Esophagus squamous epithelium (tissue), 5 donors: ENCODE data around the gene PDE6B. TPM values are rescaled to one million over a fixed set of nuclear protein-coding genes. Genes with fewer than 3 reads are reported as not detected.

Experiments used
- DNase-seq: peaks from one replicate; lab custom pipeline; 2025; lab: John Stamatoyannopoulos, UW
- H3K27ac ChIP-seq, 4 donors: fragments of 200-600 bp; sonication (generic); one replicate each; pipeline ENCODE4 v1.5.1; 2016 to 2019; ENCODE audit warnings: mild to moderate bottlenecking in 1 of 4
- H3K27me3 ChIP-seq, 4 donors: fragments of 200-600 bp; sonication (generic); 1 replicate in 3 of 4; 2 replicates in 1 of 4; pipeline versions ENCODE4 v1.5.1 to v1.6.0; 2017 to 2021; ENCODE audit warnings: antibody characterized with exemption in 1 of 4
- H3K36me3 ChIP-seq, 3 donors: fragments of 200-600 bp; sonication (generic); one replicate each; pipeline ENCODE4 v1.5.1; 2016 to 2019
- H3K4me1 ChIP-seq, 3 donors: fragments of 200-600 bp; sonication (generic); one replicate each; pipeline ENCODE4 v1.5.1; 2017 to 2019
- H3K4me3 ChIP-seq, 4 donors: fragments of 200-600 bp; sonication (generic); 1 replicate in 3 of 4; 2 replicates in 1 of 4; pipeline ENCODE4 v1.5.1; 2016 to 2019; ENCODE audit warnings: mild to moderate bottlenecking in 2 of 4, moderate library complexity in 1 of 4
- H3K9me3 ChIP-seq, 3 donors: fragments of 200-600 bp; sonication (generic); one replicate each; pipeline ENCODE4 v1.5.1; 2016 to 2019
- CTCF ChIP-seq, 6 experiments: fragments of 450-650 bp in 4 of 6; fragments of 200-600 bp in 2 of 6; sonication (generic) in 2 of 6; IDR thresholded peaks; one replicate each; pipeline ENCODE4 v1.5.1; 2016 to 2019; ENCODE audit warnings: antibody characterized with exemption in 6 of 6, mild to moderate bottlenecking in 4 of 6, moderate library complexity in 4 of 6
- POLR2A ChIP-seq, 4 donors: fragments of 450-650 bp; IDR thresholded peaks; one replicate each; pipeline ENCODE4 v1.6.1; 2017; ENCODE audit warnings: antibody characterized with exemption in 4 of 4, mild to moderate bottlenecking in 4 of 4, moderate library complexity in 3 of 4
- WGBS, 2 donors: methylation state at CpG; one replicate each; pipeline ENCODE4 v1.1.5; 2018; 5-methylcytosine and 5-hydroxymethylcytosine counted together
- intact Hi-C: fragments of 100-400 bp; cut with DNase I; formaldehyde crosslinking; loops from one replicate; pipeline ENCODE4 v1.15.0; 2022
- total RNA-seq, 4 donors: library from RNA; depleted of rRNA; stranded (reverse); fragments of >200 nt; gene quantifications; one replicate each; pipeline ENCODE4 v1.1.0, GENCODE V29; 2016
- donor health status: DM: yes; HTN: yes; CAD: no.

Gene PDE6B
- total RNA-seq, 4 donors from 2014 or later, result 0.19 to 4.4 (median 1.7) TPM

- Histone ChIP-seq H3K9me3 (no peaks in the 10 kb centered on the region), H3K4me3 (no peak overlapping the region), H3K27me3 (peaks cover 0 to 56% (median 0%) of the 10 kb centered on the region in 4 donors), H3K27ac (no peak overlapping the region), H3K36me3 (no peaks in the 10 kb centered on the region), H3K4me1 (peaks cover 0 to 23% (median 3%) of the 10 kb centered on the region in 3 donors)
- no peak for DNase-seq
- TF ChIP-seq POLR2A (IDR thresholded peaks at IDR 0.05), result no peak
- no peak for TF ChIP-seq CTCF (IDR thresholded peaks at IDR 0.05)
- 67% methylated on average over 2 of the region's 7 CpGs; no CpG with 5 or more reads in 1 of the 2 donors for WGBS, 2 donors
- intact Hi-C loops, result no loop called here
Observed at GRCh38 chr4:612749-613125, 12.6 kb upstream of the PDE6B start.

- Histone ChIP-seq H3K4me1 (peaks cover 0 to 23% (median 3%) of the 10 kb centered on the region in 3 donors), H3K4me3 (no peak overlapping the region), H3K9me3 (no peaks in the 10 kb centered on the region), H3K27me3 (peaks cover 0 to 56% (median 0%) of the 10 kb centered on the region in 4 donors), H3K36me3 (no peaks in the 10 kb centered on the region), H3K27ac (no peak overlapping the region)
- WGBS, 2 donors, result 82 to 90% methylated on average over 7 to 8 of the region's 9 CpGs
- no peak for DNase-seq
- intact Hi-C loops, result no loop called here
- TF ChIP-seq CTCF (IDR thresholded peaks at IDR 0.05) (no peak), POLR2A (IDR thresholded peaks at IDR 0.05) (no peak)
Observed at GRCh38 chr4:613126-613525, 12.2 kb upstream of the PDE6B start.

GRCh38 chr4:616091-616490 is 9.3 kb upstream of the PDE6B start:
- no peak for TF ChIP-seq POLR2A (IDR thresholded peaks at IDR 0.05)
- intact Hi-C loops, result no loop called here
- no peaks in the 10 kb centered on the region for H3K36me3 ChIP-seq
- DNase-seq, result no peak
- no peak overlapping the region for H3K4me3 ChIP-seq
- H3K4me1 ChIP-seq, result peaks cover 0 to 8% (median under 1%) of the 10 kb centered on the region in 3 donors
- H3K9me3 ChIP-seq, result no peaks in the 10 kb centered on the region
- no peak overlapping the region for H3K27ac ChIP-seq
- 64 to 74% methylated on average over 1 of the region's 1 CpG for WGBS, 2 donors
- peaks cover 0 to 57% (median 0%) of the 10 kb centered on the region in 4 donors for H3K27me3 ChIP-seq

GRCh38 chr4:616911-617643 is 8.3 kb upstream of the PDE6B start:
- H3K4me1 ChIP-seq, result no peaks in the 10 kb centered on the region
- H3K27ac ChIP-seq, result no peak overlapping the region
- H3K36me3 ChIP-seq, result no peaks in the 10 kb centered on the region
- H3K9me3 ChIP-seq, result no peaks in the 10 kb centered on the region
- no peak for DNase-seq
- peaks cover 0 to 56% (median 0%) of the 10 kb centered on the region in 4 donors for H3K27me3 ChIP-seq
- WGBS, 2 donors, result 91 to 95% methylated on average over 7 to 12 of the region's 27 CpGs
- no peak for TF ChIP-seq POLR2A (IDR thresholded peaks at IDR 0.05)
- TF ChIP-seq CTCF (IDR thresholded peaks at IDR 0.05), result no peak
- no peak overlapping the region for H3K4me3 ChIP-seq
- intact Hi-C loops, result no loop called here

GRCh38 chr4:617644-618641 is 7.4 kb upstream of the PDE6B start:
- H3K4me3 ChIP-seq, result no peak overlapping the region
- intact Hi-C loops, result no loop called here
- no peaks in the 10 kb centered on the region for H3K9me3 ChIP-seq
- no peak for DNase-seq
- H3K4me1 ChIP-seq, result no peaks in the 10 kb centered on the region
- no peak overlapping the region for H3K27ac ChIP-seq
- H3K36me3 ChIP-seq, result no peaks in the 10 kb centered on the region
- TF ChIP-seq CTCF (IDR thresholded peaks at IDR 0.05), result no peak
- TF ChIP-seq POLR2A (IDR thresholded peaks at IDR 0.05), result no peak
- H3K27me3 ChIP-seq, result peaks cover 0 to 47% (median 0%) of the 10 kb centered on the region in 4 donors
- WGBS, 2 donors, result 48 to 52% methylated on average over 7 to 15 of the region's 18 CpGs
